Heart right ventricle (tissue), 16 donors: Measurements from ENCODE around the gene PDZD4. TPM values are rescaled to one million over a fixed set of nuclear protein-coding genes. Genes with fewer than 3 reads are reported as not detected.

Experiments
- ATAC-seq, 8 donors: fragments of 200-7000 bp; cut with Tn5 transposase; one replicate each; pipeline ENCODE4 v1.9.1; 2020; ENCODE audit warnings: mild to moderate bottlenecking in 8 of 8, moderate library complexity in 8 of 8, moderate number of reproducible peaks in 1 of 8
- DNase-seq, 2 donors: peaks; one replicate each; pipeline ENCODE4 v3.0.0-alpha.2; 2020
- H3K27ac ChIP-seq, 10 donors: fragments of 200-600 bp; sonication (generic) in 2 of 10; one replicate each; pipeline versions ENCODE4 v1.5.0 to v1.8.0; 2020 to 2022; ENCODE audit warnings: mild to moderate bottlenecking in 3 of 10
- H3K27me3 ChIP-seq, 7 donors: fragments of 200-600 bp; one replicate each; pipeline ENCODE4 v1.8.0; 2021 to 2022; ENCODE audit warnings: mild to moderate bottlenecking in 2 of 7
- H3K36me3 ChIP-seq, 9 donors: fragments of 200-600 bp; sonication (generic) in 1 of 9; one replicate each; pipeline versions ENCODE4 v1.5.0 to v1.8.0; 2020 to 2022; ENCODE audit warnings: mild to moderate bottlenecking in 2 of 9
- H3K4me1 ChIP-seq, 9 donors: fragments of 200-600 bp; sonication (generic) in 1 of 9; one replicate each; pipeline versions ENCODE4 v1.5.0 to v1.8.0; 2020 to 2022; ENCODE audit warnings: mild to moderate bottlenecking in 4 of 9
- H3K4me3 ChIP-seq, 10 donors: fragments of 200-600 bp; sonication (generic) in 2 of 10; one replicate each; pipeline versions ENCODE4 v1.5.0 to v1.8.0; 2020 to 2022; ENCODE audit warnings: mild to moderate bottlenecking in 7 of 10, moderate library complexity in 2 of 10
- H3K9me3 ChIP-seq, 11 donors: fragments of 200-600 bp in 10 of 11; sonication (generic) in 2 of 11; one replicate each; pipeline versions ENCODE4 v1.5.0 to v1.8.0; 2013 to 2022; ENCODE audit warnings: mild to moderate bottlenecking in 2 of 11, control low read depth in 1 of 11, moderate library complexity in 1 of 11
- WGBS, 2 donors: extraction: QIAGEN DNeasy Blood & Tissue Kit; methylation state at CpG; one replicate each; pipeline ENCODE4 v1.1.7; 2013; ENCODE audit warnings: inconsistent platforms in 1 of 2; 5-methylcytosine and 5-hydroxymethylcytosine counted together
- intact Hi-C, 10 donors: fragments of 100-400 bp; cut with DNase I; formaldehyde crosslinking; loops; one replicate each; pipeline versions ENCODE4 v1.11.1 to v1.14.2; 2022
- polyA plus RNA-seq, 2 donors: library from polyadenylated mRNA; stranded (reverse); fragments of 200-250 nt; gene quantifications; one replicate each; pipeline ENCODE4 v1.2.3, GENCODE V29; 2013
- total RNA-seq, 10 donors: library from RNA; stranded (reverse); fragmentation: NEBNext Ultra II Directional in 3 of 10; extraction: Animal tissue kit (Norgen Biotek cat#: 25700) in 3 of 10; gene quantifications; one replicate each; pipeline versions ENCODE4 v1.2.1 to v1.2.4, GENCODE V29; 2021 to 2023
- TF ChIP-seq, protein P1 (sequence below), 9 donors: fragments of 200-600 bp; sonication (generic) in 2 of 9; IDR thresholded peaks; one replicate each; pipeline versions ENCODE4 v1.5.0 to v1.8.0; 2021 to 2022; ENCODE audit warnings: antibody characterized with exemption in 9 of 9, mild to moderate bottlenecking in 5 of 9, moderate library complexity in 1 of 9
- donor health status: Arrhythmogenic right ventricular cardiomyopathy.
- donor health status: ischemic (EF 13 %, LVEDD 7.1; RV severe dilation, severe dysfunction).
- donor health status: healthy with polysubstance abuse.
- donor health status: DM: no; HTN: yes; CAD: no.
- donor health status: DM: no; HTN: no; CAD: no.
- donor health status: ischemic (EF 25% LVEDD 6.9; RV normal size, moderate dysfunction).
- donor health status: ischemic (EF 25% LVEDD 5.7; RV mildly dilated, moderate dysfunction).
- donor health status: healthy.
- donor health status: DM: yes; HTN: yes; CAD: no.
- donor health status: Ischemic cardiomyopathy.
- donor health status: ischemic (EF 35%, LVEDD 5.7; RV mildly dilated, moderate dysfunction).
- donor health status: nonischemic (EF 11% LVEDD 7.7; RV severe dilation, severe dysfunction).
- donor health status: DM: yes; HTN: yes; CAD: no.
- donor health status: PGD.
- donor health status: ischemic (EF 29% LVEDD 5.4; RV normal size, mild dysfunction).
- donor health status: nonischemic (EF 23%, LVEDD 6.1; RV moderate dilation, normal function).

Gene PDZD4
- total and polyA plus RNA-seq, 12 donors, result 1.2 to 4.5 (median 2.3) TPM

DNA sequence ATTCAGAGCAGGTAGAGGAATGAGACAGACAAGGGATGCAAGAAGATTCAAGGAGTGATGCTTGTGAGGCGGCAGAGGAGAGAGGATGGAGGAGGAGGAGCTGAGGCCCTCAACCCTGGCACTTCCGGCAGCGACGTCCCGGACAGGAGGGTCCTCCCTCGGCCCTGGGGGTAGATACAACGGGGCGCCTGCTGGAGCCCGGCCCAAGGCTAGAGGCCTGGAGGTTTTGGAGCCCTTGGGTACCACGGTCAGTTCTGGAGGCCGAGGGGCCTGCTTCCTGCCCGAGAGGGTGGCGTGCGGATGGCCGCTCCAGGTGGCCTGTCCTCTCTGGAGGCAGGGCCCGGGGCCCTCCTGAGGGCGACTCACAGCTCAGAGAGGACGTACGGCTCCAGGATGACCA, 22.4 kb downstream of the PDZD4 start:
- TF ChIP-seq, protein P1, sequence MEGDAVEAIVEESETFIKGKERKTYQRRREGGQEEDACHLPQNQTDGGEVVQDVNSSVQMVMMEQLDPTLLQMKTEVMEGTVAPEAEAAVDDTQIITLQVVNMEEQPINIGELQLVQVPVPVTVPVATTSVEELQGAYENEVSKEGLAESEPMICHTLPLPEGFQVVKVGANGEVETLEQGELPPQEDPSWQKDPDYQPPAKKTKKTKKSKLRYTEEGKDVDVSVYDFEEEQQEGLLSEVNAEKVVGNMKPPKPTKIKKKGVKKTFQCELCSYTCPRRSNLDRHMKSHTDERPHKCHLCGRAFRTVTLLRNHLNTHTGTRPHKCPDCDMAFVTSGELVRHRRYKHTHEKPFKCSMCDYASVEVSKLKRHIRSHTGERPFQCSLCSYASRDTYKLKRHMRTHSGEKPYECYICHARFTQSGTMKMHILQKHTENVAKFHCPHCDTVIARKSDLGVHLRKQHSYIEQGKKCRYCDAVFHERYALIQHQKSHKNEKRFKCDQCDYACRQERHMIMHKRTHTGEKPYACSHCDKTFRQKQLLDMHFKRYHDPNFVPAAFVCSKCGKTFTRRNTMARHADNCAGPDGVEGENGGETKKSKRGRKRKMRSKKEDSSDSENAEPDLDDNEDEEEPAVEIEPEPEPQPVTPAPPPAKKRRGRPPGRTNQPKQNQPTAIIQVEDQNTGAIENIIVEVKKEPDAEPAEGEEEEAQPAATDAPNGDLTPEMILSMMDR (IDR thresholded peaks at IDR 0.05), result no peak
- Histone ChIP-seq H3K27ac (no peak overlapping the region), H3K36me3 (no peaks in the 10 kb centered on the region), H3K9me3 (peaks cover 0 to 6% (median 0%) of the 10 kb centered on the region in 11 donors), H3K4me1 (no peaks in the 10 kb centered on the region), H3K4me3 (no peak overlapping the region), H3K27me3 (peaks cover 0 to 23% (median 0%) of the 10 kb centered on the region in 7 donors)
- WGBS, 2 donors, result 95% methylated on average over 10 to 19 of the region's 19 CpGs
- ATAC-seq (no peak), DNase-seq (no peak)
- intact Hi-C loops, result no loop called here

DNA sequence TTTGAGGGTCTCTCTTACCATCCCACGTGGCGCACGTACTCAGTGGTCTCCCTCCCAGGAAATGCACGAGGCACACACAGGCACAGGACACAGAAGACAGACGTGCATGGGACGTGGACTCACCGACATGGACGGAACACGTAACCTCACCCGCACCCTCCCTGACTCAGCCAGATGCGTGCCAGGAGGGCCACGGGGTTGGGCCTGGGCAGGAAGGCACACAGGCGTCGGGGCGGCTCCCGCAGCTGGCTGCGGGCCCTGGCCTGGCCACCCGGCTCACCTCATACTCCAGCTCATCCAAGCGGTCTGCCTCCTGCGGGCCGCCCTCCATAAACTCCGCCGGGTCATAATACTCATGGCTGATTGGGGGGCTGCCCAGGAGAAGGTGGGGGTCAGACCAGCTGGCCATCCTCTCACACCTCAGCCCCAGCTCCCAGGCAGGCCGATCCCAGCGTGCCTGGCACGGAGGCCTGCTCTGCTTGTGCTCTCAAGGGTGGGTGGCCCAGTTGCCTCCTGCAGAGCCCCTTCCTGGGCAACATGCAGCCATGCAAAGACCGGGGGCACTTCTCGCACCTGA, 23.3 kb downstream of the PDZD4 start:
- intact Hi-C loops, result no loop called here
- H3K36me3 ChIP-seq, result no peaks in the 10 kb centered on the region

DNA sequence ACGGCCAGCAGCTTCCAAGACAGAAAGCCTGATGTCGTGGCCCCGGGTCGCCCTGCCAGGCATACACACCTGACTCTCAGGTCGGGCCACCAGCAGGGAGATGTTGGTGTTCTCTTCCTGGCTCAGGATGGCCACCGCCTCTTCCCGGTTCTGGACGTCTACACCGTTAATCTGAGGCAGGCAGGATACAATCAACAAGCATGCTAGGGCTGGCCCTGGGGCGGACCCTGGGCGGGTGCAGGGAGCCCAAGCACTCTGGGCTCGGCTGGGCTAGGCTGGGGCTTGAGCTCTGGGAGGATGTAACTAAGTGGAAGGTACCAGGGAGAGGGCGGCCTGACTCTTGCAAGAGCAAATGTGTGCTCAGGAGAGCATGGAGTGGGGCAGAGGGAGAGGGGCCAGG, 24.9 kb downstream of the PDZD4 start:
- Histone ChIP-seq H3K27me3 (peaks cover 0 to 9% (median 0%) of the 10 kb centered on the region in 7 donors), H3K4me3 (no peak overlapping the region), H3K4me1 (no peaks in the 10 kb centered on the region), H3K9me3 (peaks cover 0 to 6% (median 0%) of the 10 kb centered on the region in 11 donors), H3K27ac (no peak overlapping the region), H3K36me3 (no peaks in the 10 kb centered on the region)
- DNase-seq (no peak), ATAC-seq (no peak)
- intact Hi-C loops, result no loop called here
- 84 to 89% methylated on average over 8 to 13 of the region's 13 CpGs for WGBS, 2 donors
- TF ChIP-seq, protein P1 (IDR thresholded peaks at IDR 0.05), result no peak

More for the DNA sequence above, 23.3 kb downstream of the PDZD4 start:
- 94 to 95% methylated on average over 25 to 28 of the region's 28 CpGs for WGBS, 2 donors
- Histone ChIP-seq H3K4me3 (no peak overlapping the region), H3K27ac (no peak overlapping the region), H3K4me1 (no peaks in the 10 kb centered on the region), H3K27me3 (peaks cover 0 to 23% (median 0%) of the 10 kb centered on the region in 7 donors), H3K9me3 (peaks cover 0 to 6% (median 0%) of the 10 kb centered on the region in 11 donors)
- DNase-seq, result no peak
- TF ChIP-seq, protein P1 (IDR thresholded peaks at IDR 0.05), result no peak
- peak in 1 of 8 donors; percentile 5 for ATAC-seq

DNA sequence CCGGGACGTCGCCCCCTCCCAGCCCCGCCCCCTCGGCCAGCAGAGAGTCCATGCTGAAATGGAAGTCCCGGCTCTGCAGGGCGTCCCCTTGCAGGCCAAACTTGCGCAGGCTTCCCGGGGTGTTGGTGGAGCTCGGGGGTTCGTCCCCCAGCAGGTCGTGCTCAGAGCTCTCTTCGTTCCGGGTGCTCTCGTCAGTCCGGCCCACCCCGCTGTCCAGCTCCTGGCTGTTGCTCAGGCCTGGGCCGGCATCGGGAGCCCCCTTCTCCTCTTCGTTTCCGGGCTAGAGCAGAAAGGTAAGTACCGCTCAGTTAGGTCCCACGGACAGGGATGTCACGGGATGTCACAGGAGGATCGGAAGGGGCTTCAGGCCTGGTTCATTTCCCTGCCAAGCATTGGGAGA, 25.7 kb downstream of the PDZD4 start:
- no peak for DNase-seq
- WGBS, 2 donors, result 92% methylated on average over 15 to 25 of the region's 25 CpGs
- TF ChIP-seq, protein P1 (IDR thresholded peaks at IDR 0.05), result no peak
- Histone ChIP-seq H3K9me3 (peaks cover 0 to 6% (median 0%) of the 10 kb centered on the region in 11 donors), H3K27ac (no peak overlapping the region), H3K4me3 (no peak overlapping the region), H3K36me3 (no peaks in the 10 kb centered on the region), H3K4me1 (no peaks in the 10 kb centered on the region), H3K27me3 (peaks cover 0 to 3% (median 0%) of the 10 kb centered on the region in 7 donors)
- intact Hi-C loops, result no loop called here
- ATAC-seq, result no peak
